Sigmoid colon (tissue), 7 donors: ENCODE results near the gene ACTN1. TPM values are rescaled to one million over a fixed set of nuclear protein-coding genes. Genes with fewer than 3 reads are reported as not detected.
A peak's percentile ranks its signal among the peaks of the same experiment; 100 is the strongest.

Experiments used
- DNase-seq: peaks from one replicate; pipeline ENCODE4 v3.0.0-alpha.2; 2019
- H3K27ac ChIP-seq, 4 donors: fragments of 200-600 bp; sonication (generic); one replicate each; pipeline ENCODE4 v1.5.1; 2016 to 2019; ENCODE audit warnings: mild to moderate bottlenecking in 1 of 4
- H3K27me3 ChIP-seq, 3 donors: fragments of 200-600 bp; sonication (generic); one replicate each; pipeline ENCODE4 v1.5.1; 2019; ENCODE audit warnings: mild to moderate bottlenecking in 1 of 3
- H3K36me3 ChIP-seq, 4 donors: fragments of 200-600 bp; sonication (generic); one replicate each; pipeline ENCODE4 v1.5.1; 2016 to 2019
- H3K4me1 ChIP-seq, 4 donors: fragments of 200-600 bp; sonication (generic); one replicate each; pipeline ENCODE4 v1.5.1; 2017 to 2019
- H3K4me3 ChIP-seq, 4 donors: fragments of 200-600 bp; sonication (generic); one replicate each; pipeline ENCODE4 v1.5.1; 2017 to 2019; ENCODE audit warnings: mild to moderate bottlenecking in 2 of 4, moderate library complexity in 1 of 4
- H3K9me3 ChIP-seq, 4 donors: fragments of 200-600 bp in 3 of 4; sonication (generic) in 3 of 4; one replicate each; pipeline versions ENCODE4 v1.5.1 to v1.6.1; 2013 to 2019
- EP300 ChIP-seq, 4 donors: sonication (generic); formaldehyde crosslinking; IDR thresholded peaks; one replicate each; pipeline ENCODE4 v1.6.1; 2017; ENCODE audit warnings: antibody characterized with exemption in 4 of 4
- POLR2A ChIP-seq, 2 donors: fragments of 450-650 bp; IDR thresholded peaks; one replicate each; pipeline ENCODE4 v1.6.1; 2016; ENCODE audit warnings: antibody characterized with exemption in 2 of 2, mild to moderate bottlenecking in 2 of 2, moderate library complexity in 2 of 2
- POLR2AphosphoS5 ChIP-seq, 4 donors: sonication (generic); formaldehyde crosslinking; IDR thresholded peaks; one replicate each; pipeline ENCODE4 v1.6.1; 2017; ENCODE audit warnings: antibody characterized with exemption in 4 of 4
- WGBS, 2 donors: extraction: QIAGEN DNeasy Blood & Tissue Kit; methylation state at CpG; one replicate each; pipeline ENCODE4 v1.1.7; 2013; 5-methylcytosine and 5-hydroxymethylcytosine counted together
- intact Hi-C: fragments of 100-400 bp; cut with DNase I; formaldehyde crosslinking; loops from one replicate; pipeline ENCODE4 v1.15.1; 2023
- polyA plus RNA-seq, 3 donors: library from polyadenylated mRNA; stranded (reverse); fragments of 200-250 nt; gene quantifications; one replicate each; pipeline ENCODE4 v1.2.3, GENCODE V29; 2013
- total RNA-seq, 4 donors: library from RNA; depleted of rRNA; stranded (reverse); fragments of >200 nt; gene quantifications; one replicate each; pipeline ENCODE4 v1.1.0, GENCODE V29; 2016
- TF ChIP-seq, protein P1 (sequence below), 4 experiments: fragments of 450-650 bp in 3 of 4; fragments of 200-600 bp in 1 of 4; IDR thresholded peaks; one replicate each; pipeline ENCODE4 v1.5.1; 2016 to 2019; ENCODE audit warnings: antibody characterized with exemption in 4 of 4, mild to moderate bottlenecking in 3 of 4, moderate library complexity in 2 of 4
- donor health status: healthy with polysubstance abuse.
- donor health status: Bipolar disorder and iron deficiency.
- donor health status: healthy.

ACTN1 gene
- total and polyA plus RNA-seq, 7 donors, result 20.1 to 1,069 (median 372) TPM

DNA sequence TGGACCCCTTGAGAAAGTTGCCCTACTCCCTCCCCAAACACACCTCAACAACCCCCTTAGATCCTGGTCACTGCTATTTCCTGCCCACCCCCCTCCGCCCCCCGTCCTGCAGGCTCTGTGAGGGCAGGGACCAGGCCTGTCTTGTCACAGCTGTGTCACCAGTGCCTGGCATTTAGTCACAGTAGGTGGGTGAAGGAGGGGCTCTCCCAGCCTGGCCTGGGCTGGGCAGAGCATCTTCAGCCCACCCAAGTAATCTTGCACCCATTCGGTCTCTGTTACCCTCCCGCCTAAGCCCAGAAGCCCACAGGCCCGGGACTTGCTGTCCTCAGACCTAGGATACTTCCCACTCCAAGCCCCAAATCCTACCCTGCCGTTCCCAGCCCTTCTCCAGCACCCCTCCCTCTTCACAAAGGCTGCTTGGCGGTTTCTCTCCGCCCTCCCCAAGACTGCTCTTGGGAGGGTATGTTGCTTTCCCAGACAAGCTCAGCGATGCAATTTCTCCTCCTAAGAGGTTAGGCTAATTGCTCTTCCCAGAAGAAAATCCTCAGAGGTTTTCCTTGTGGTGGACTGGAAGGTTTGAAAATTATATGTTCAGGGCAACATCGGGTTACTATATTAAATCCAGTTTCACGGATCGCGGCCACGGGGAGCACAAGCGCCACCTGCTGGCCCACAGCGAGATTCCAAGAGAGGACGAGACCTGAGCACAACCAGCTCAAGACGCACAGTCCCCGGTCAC lies 135.5 kb downstream of the ACTN1 start:
- peak; percentile 93 for DNase-seq
- no peaks in the 10 kb centered on the region for H3K36me3 ChIP-seq
- TF ChIP-seq EP300 (IDR thresholded peaks at IDR 0.05) (no peak), POLR2AphosphoS5 (IDR thresholded peaks at IDR 0.05) (no peak)
- TF ChIP-seq, protein P1, sequence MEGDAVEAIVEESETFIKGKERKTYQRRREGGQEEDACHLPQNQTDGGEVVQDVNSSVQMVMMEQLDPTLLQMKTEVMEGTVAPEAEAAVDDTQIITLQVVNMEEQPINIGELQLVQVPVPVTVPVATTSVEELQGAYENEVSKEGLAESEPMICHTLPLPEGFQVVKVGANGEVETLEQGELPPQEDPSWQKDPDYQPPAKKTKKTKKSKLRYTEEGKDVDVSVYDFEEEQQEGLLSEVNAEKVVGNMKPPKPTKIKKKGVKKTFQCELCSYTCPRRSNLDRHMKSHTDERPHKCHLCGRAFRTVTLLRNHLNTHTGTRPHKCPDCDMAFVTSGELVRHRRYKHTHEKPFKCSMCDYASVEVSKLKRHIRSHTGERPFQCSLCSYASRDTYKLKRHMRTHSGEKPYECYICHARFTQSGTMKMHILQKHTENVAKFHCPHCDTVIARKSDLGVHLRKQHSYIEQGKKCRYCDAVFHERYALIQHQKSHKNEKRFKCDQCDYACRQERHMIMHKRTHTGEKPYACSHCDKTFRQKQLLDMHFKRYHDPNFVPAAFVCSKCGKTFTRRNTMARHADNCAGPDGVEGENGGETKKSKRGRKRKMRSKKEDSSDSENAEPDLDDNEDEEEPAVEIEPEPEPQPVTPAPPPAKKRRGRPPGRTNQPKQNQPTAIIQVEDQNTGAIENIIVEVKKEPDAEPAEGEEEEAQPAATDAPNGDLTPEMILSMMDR (IDR thresholded peaks at IDR 0.05), result peak; percentile 64 to 94 (median 80)
- intact Hi-C loops, result loop anchor here (5.0 kb wide), 3 partner anchors 911 to 1006 kb away; no protein-coding TSS in a partner anchor
- peak overlapping the region in 3 of 4 donors; percentile 31 to 37 (median 31) for H3K4me3 ChIP-seq
- H3K27me3 ChIP-seq, result no peaks in the 10 kb centered on the region
- no peaks in the 10 kb centered on the region for H3K9me3 ChIP-seq
- peaks cover 0 to 41% (median 35%) of the 10 kb centered on the region in 4 donors for H3K4me1 ChIP-seq
- 25 to 28% methylated on average over 19 of the region's 19 CpGs for WGBS, 2 donors
- peak overlapping the region in 3 of 4 donors; percentile 80 to 82 (median 82) for H3K27ac ChIP-seq

DNA sequence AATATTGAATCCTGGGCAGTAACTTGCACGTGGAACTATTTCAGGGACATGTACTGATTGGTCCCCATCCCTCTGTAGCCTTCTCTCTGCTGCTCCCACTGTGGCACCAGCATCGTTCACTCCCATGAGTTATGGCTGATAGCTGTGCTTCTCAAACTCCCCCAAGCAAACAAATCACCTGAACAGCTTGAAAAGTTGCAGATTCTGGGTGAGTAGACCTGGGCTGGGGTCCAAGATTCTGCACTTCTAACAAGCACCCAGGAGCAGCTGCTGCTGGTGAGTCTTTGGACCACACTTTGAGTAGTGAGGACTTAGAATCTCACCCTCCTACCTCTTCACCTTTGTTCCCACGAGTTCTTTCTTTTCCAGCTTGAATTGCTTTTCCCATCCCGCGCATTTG lies 136.8 kb downstream of the ACTN1 start:
- intact Hi-C loops, result loop anchor here (5.0 kb wide), 3 partner anchors 910 to 1005 kb away; no protein-coding TSS in a partner anchor
- H3K27ac ChIP-seq, result peak overlapping the region in 3 of 4 donors; percentile 80 to 82 (median 82)

DNA sequence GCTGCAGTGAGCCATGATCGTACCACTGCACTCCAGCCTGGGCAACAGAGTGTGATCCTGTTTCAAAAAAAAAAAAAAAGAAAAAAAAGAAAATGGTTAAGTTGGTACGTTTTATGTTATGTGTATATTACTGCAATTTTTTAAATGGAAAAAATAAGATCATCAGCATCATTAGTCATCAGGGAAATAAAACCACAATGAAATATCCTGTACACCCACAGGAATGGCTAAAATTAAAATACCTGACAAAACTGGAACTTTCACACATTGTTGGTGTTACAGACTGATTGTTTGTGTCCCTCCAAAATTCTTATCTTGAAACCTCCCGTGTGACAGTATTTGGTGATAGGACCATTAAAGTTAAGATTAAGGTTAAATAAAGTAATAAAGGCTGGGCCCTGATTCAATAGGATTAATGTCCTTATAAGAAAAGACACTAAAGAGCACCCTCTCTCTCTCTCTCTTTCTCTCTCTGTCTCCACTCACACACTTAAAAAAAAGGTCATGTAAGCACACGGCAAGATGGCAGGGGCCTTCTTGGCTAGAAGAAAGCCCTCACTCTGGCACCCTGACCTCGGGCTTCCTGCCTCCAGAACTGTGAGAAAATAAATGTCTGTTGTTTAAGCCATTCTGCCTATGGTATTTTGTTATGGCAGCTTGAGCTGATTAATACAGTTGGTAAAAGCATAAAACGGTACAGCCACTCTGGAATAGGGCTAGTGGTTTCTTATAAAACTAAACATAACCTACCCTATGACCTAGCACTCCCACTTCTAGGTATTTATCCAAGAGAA lies 137.9 kb downstream of the ACTN1 start:
- no peaks in the 10 kb centered on the region for H3K36me3 ChIP-seq
- TF ChIP-seq POLR2A (IDR thresholded peaks at IDR 0.05), result no peak
- peak in 2 of 4 donors; percentile 19 to 62 for TF ChIP-seq POLR2AphosphoS5 (IDR thresholded peaks at IDR 0.05)
- TF ChIP-seq, protein P1 (IDR thresholded peaks at IDR 0.05), result no peak
- TF ChIP-seq EP300 (IDR thresholded peaks at IDR 0.05), result peak in 1 of 4 donors; percentile 43
- H3K4me1 ChIP-seq, result peaks cover 0 to 41% (median 35%) of the 10 kb centered on the region in 4 donors
- peak overlapping the region; percentile 38 to 82 (median 81) for H3K27ac ChIP-seq
- H3K27me3 ChIP-seq, result no peaks in the 10 kb centered on the region
- no peak for DNase-seq
- WGBS, 2 donors, result 55 to 64% methylated on average over 6 of the region's 6 CpGs
- H3K4me3 ChIP-seq, result no peak overlapping the region
- peaks cover 0 to 4% (median under 1%) of the 10 kb centered on the region in 4 donors for H3K9me3 ChIP-seq
- intact Hi-C loops, result loop anchor here (5.0 kb wide), 3 partner anchors 909 to 1004 kb away; no protein-coding TSS in a partner anchor

More for the DNA sequence above, 136.8 kb downstream of the ACTN1 start:
- H3K27me3 ChIP-seq, result no peaks in the 10 kb centered on the region
- TF ChIP-seq POLR2AphosphoS5 (IDR thresholded peaks at IDR 0.05) (peak in 3 of 4 donors; percentile 54 to 81 (median 77)), EP300 (IDR thresholded peaks at IDR 0.05) (peak in 1 of 4 donors; percentile 29), POLR2A (IDR thresholded peaks at IDR 0.05) (no peak)
- TF ChIP-seq, protein P1 (IDR thresholded peaks at IDR 0.05), result no peak
- no peak overlapping the region for H3K4me3 ChIP-seq
- WGBS, 2 donors, result 74 to 94% methylated on average over 5 of the region's 5 CpGs
- peaks cover 0 to 41% (median 35%) of the 10 kb centered on the region in 4 donors for H3K4me1 ChIP-seq
- H3K9me3 ChIP-seq, result no peaks in the 10 kb centered on the region
- peak; percentile 84 for DNase-seq
- H3K36me3 ChIP-seq, result no peaks in the 10 kb centered on the region

DNA sequence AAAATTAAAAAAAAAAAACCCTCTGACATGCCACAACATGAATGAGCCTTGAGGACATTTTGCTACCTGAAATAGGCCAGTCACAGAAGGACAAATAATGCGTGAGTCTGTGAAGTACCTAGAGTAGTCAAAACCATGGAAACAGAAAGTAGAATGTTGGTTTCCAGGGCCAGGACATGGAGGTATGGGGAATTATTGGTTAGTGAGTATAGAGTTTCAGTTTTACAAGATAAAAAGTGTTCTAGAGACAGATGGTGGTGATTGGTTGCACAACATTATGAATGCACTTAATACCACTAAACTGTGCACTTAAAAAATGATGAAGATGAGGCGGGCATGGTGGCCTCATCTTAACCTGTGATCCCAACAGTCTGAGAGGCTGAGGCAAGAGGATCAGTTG lies 138.6 kb downstream of the ACTN1 start:
- DNase-seq, result no peak
- Histone ChIP-seq H3K4me3 (no peak overlapping the region), H3K27ac (peak overlapping the region in 3 of 4 donors; percentile 80 to 82 (median 82)), H3K4me1 (peaks cover 0 to 41% (median 35%) of the 10 kb centered on the region in 4 donors), H3K27me3 (no peaks in the 10 kb centered on the region), H3K36me3 (no peaks in the 10 kb centered on the region), H3K9me3 (peaks cover 0 to 6% (median 4%) of the 10 kb centered on the region in 4 donors)
- WGBS, 2 donors, result 90 to 91% methylated on average over 2 of the region's 2 CpGs
- TF ChIP-seq, protein P1 (IDR thresholded peaks at IDR 0.05), result no peak
- TF ChIP-seq EP300 (IDR thresholded peaks at IDR 0.05) (no peak), POLR2A (IDR thresholded peaks at IDR 0.05) (no peak), POLR2AphosphoS5 (IDR thresholded peaks at IDR 0.05) (no peak)
- intact Hi-C loops, result loop anchor here (5.0 kb wide), 3 partner anchors 908 to 1003 kb away; no protein-coding TSS in a partner anchor
